Measurements from ENCODE around the gene CST9.
"Not testable (repeated sequence)": the region's sequence is repeated elsewhere in the genome, so short reads cannot be mapped to it uniquely, and the experiment has no call there.

The CST9 gene

GRCh38 chr20:23623666-23624323 lies 18.1 kb upstream of the CST9 start:
- DNase-seq (ENCODE audit: low spot score): no peak

GRCh38 chr20:23622839-23623343 lies 17.2 kb upstream of the CST9 start:
- DNase-seq (ENCODE audit: low spot score): no peak

- DNase-seq (ENCODE audit: low spot score): not testable (repeated sequence)
These were observed 16.7 kb upstream of the CST9 start for GRCh38 chr20:23622401-23622800.

GRCh38 chr20:23620670-23621386 lies 15.1 kb upstream of the CST9 start:
- not testable (repeated sequence) for DNase-seq (ENCODE audit: low spot score)

- no peak for DNase-seq (ENCODE audit: low spot score)
These were observed 8.4 kb upstream of the CST9 start for GRCh38 chr20:23614163-23614562.

GRCh38 chr20:23613676-23614075 lies 8.0 kb upstream of the CST9 start:
- no peak for DNase-seq (ENCODE audit: low spot score)

GRCh38 chr20:23612396-23612795 lies 6.7 kb upstream of the CST9 start:
- DNase-seq (ENCODE audit: low spot score): no peak

GRCh38 chr20:23609486-23610109 lies 3.9 kb upstream of the CST9 start:
- no peak for DNase-seq (ENCODE audit: low spot score)

- DNase-seq (ENCODE audit: low spot score): no peak
These were observed 2.6 kb upstream of the CST9 start for GRCh38 chr20:23608251-23608846.

GRCh38 chr20:23607497-23608245 lies 2.0 kb upstream of the CST9 start:
- no peak for DNase-seq (ENCODE audit: low spot score)

GRCh38 chr20:23606652-23607049 lies 934 bp upstream of the CST9 start:
- peak; percentile 94 for DNase-seq (ENCODE audit: low spot score)

GRCh38 chr20:23604306-23604705 lies 1.4 kb downstream of the CST9 start:
- no peak for DNase-seq (ENCODE audit: low spot score)

GRCh38 chr20:23603321-23603720 lies 2.4 kb downstream of the CST9 start:
- DNase-seq (ENCODE audit: low spot score): no peak

GRCh38 chr20:23602699-23603098 lies 3.0 kb downstream of the CST9 start:
- DNase-seq (ENCODE audit: low spot score): no peak

GRCh38 chr20:23602241-23602640 lies 3.5 kb downstream of the CST9 start:
- DNase-seq (ENCODE audit: low spot score): no peak

GRCh38 chr20:23601715-23602114 lies 4.0 kb downstream of the CST9 start:
- no peak for DNase-seq (ENCODE audit: low spot score)

GRCh38 chr20:23598481-23598880 lies 7.2 kb downstream of the CST9 start:
- no peak for DNase-seq (ENCODE audit: low spot score)

GRCh38 chr20:23596579-23597250 lies 9.0 kb downstream of the CST9 start:
- peak; percentile 0 for DNase-seq (ENCODE audit: low spot score)

- DNase-seq (ENCODE audit: low spot score): peak; percentile 1
These were observed 9.8 kb downstream of the CST9 start for GRCh38 chr20:23595941-23596340.

- DNase-seq (ENCODE audit: low spot score): no peak
These were observed 17.0 kb downstream of the CST9 start for GRCh38 chr20:23588434-23589403.
